Smooth muscle cell (in vitro differentiated cells): ENCODE data around the gene POLRMT. TPM values are rescaled to one million over a fixed set of nuclear protein-coding genes. Genes with fewer than 3 reads are reported as not detected.

Source experiments
- DNase-seq: peaks from one replicate; lab custom pipeline; 2025; ENCODE audit not compliant: unreplicated experiment; lab: John Stamatoyannopoulos, UW
- H2AFZ ChIP-seq: fragments of 200-600 bp; sonication (generic); 2 replicates; pipeline ENCODE4 v1.6.0; 2016; ENCODE audit warnings: antibody characterized with exemption, low read depth, mild to moderate bottlenecking
- H3F3A ChIP-seq: fragments of 200-600 bp; sonication (generic); 2 replicates; pipeline ENCODE4 v1.6.0; 2017; ENCODE audit warnings: antibody characterized with exemption, low read depth
- H3K27ac ChIP-seq: fragments of 200-600 bp; sonication (generic); 2 replicates; pipeline ENCODE4 v1.5.1; 2016; ENCODE audit warnings: low read depth, mild to moderate bottlenecking
- H3K27me3 ChIP-seq: fragments of 200-600 bp; sonication (generic); 2 replicates; pipeline ENCODE4 v1.6.1; 2016; ENCODE audit warnings: low read depth, mild to moderate bottlenecking
- H3K36me3 ChIP-seq: fragments of 200-600 bp; sonication (generic); 2 replicates; pipeline ENCODE4 v1.5.1; 2016; ENCODE audit warnings: low read depth
- H3K4me1 ChIP-seq: fragments of 200-600 bp; sonication (generic); 2 replicates; pipeline ENCODE4 v1.5.1; 2016; ENCODE audit warnings: low read depth
- H3K4me2 ChIP-seq: fragments of 200-600 bp; sonication (generic); 2 replicates; pipeline ENCODE4 v1.6.0; 2016; ENCODE audit warnings: mild to moderate bottlenecking
- H3K4me3 ChIP-seq: fragments of 200-600 bp; sonication (generic); 2 replicates; pipeline ENCODE4 v1.5.1; 2016; ENCODE audit warnings: mild to moderate bottlenecking
- H3K79me2 ChIP-seq: fragments of 200-600 bp; sonication (generic); 2 replicates; pipeline ENCODE4 v1.6.0; 2016; ENCODE audit warnings: low read depth, mild to moderate bottlenecking
- H3K9ac ChIP-seq: fragments of 200-600 bp; sonication (generic); 2 replicates; pipeline ENCODE4 v1.6.0; 2016; ENCODE audit warnings: low read depth
- H3K9me3 ChIP-seq: fragments of 200-600 bp; sonication (generic); replicated peaks from 2 replicates; pipeline ENCODE4 v1.5.1; 2016; ENCODE audit warnings: low read depth
- H4K20me1 ChIP-seq: fragments of 200-600 bp; sonication (generic); 2 replicates; pipeline ENCODE4 v1.6.0; 2016; ENCODE audit warnings: low read depth
- CTCF ChIP-seq: fragments of 200-600 bp; sonication (generic); IDR thresholded peaks from 2 replicates; pipeline ENCODE4 v1.5.1; 2017; ENCODE audit warnings: borderline replicate concordance, mild to moderate bottlenecking, antibody characterized with exemption; ENCODE audit not compliant: insufficient read depth, poor library complexity, severe bottlenecking
- WGBS: methylation state at CpG from one replicate; pipeline ENCODE4 v1.1.7; 2016; ENCODE audit warnings: low lambda C conversion rate; 5-methylcytosine and 5-hydroxymethylcytosine counted together
- polyA plus RNA-seq: library from polyadenylated mRNA; unstranded; fragments of >200 nt; fragmentation: Nextera tagmentation; extraction: Ambion mirVana; gene quantifications from 2 replicates; pipeline ENCODE4 v1.2.1, GENCODE V29; 2016
- total RNA-seq: library from RNA; depleted of rRNA; stranded (reverse); fragments of >200 nt; gene quantifications from 2 replicates; pipeline ENCODE4 v1.2.3, GENCODE V29; 2014

Gene POLRMT
- total and polyA plus RNA-seq, 2 experiments from 2014 or later: 23.8 to 74.2 TPM

- no peak overlapping the region for H3K9ac ChIP-seq
- whole genome bisulfite sequencing: 94% methylated on average over 40 of the region's 40 CpGs
- TF ChIP-seq CTCF: no peak
- no peaks in the 10 kb centered on the region for H3K4me1 ChIP-seq
- no peaks in the 10 kb centered on the region for H3K36me3 ChIP-seq
- H4K20me1 ChIP-seq: peaks cover 81% of the 10 kb centered on the region
- no peaks in the 10 kb centered on the region for H3F3A ChIP-seq
- H3K79me2 ChIP-seq: peaks cover 40% of the 10 kb centered on the region
- no peak overlapping the region for H2AFZ ChIP-seq
- no peaks in the 10 kb centered on the region for H3K9me3 ChIP-seq
- no peak overlapping the region for H3K4me3 ChIP-seq
- DNase-seq: no peak
- no peak overlapping the region for H3K27ac ChIP-seq
- no peaks in the 10 kb centered on the region for H3K27me3 ChIP-seq
- no peak overlapping the region for H3K4me2 ChIP-seq
Observed at GRCh38 chr19:581399-582111, 51.8 kb downstream of the POLRMT start.

- peaks cover 52% of the 10 kb centered on the region for H3K79me2 ChIP-seq
- H3K4me2 ChIP-seq: no peak overlapping the region
- H3K9ac ChIP-seq: no peak overlapping the region
- TF ChIP-seq CTCF: no peak
- peaks cover 7% of the 10 kb centered on the region for H3K4me1 ChIP-seq
- H4K20me1 ChIP-seq: peaks cover 93% of the 10 kb centered on the region
- no peak for DNase-seq
- H3K9me3 ChIP-seq: no peaks in the 10 kb centered on the region
- H3K27me3 ChIP-seq: no peaks in the 10 kb centered on the region
- 94% methylated on average over 22 of the region's 22 CpGs for WGBS
- H3K4me3 ChIP-seq: no peak overlapping the region
- no peak overlapping the region for H2AFZ ChIP-seq
- no peaks in the 10 kb centered on the region for H3K36me3 ChIP-seq
- no peaks in the 10 kb centered on the region for H3F3A ChIP-seq
- H3K27ac ChIP-seq: no peak overlapping the region
Observed at GRCh38 chr19:580274-580835, 53.0 kb downstream of the POLRMT start.

- peaks cover 13% of the 10 kb centered on the region for H3K4me1 ChIP-seq
- no peak for DNase-seq
- no peak overlapping the region for H3K4me3 ChIP-seq
- no peaks in the 10 kb centered on the region for H3K9me3 ChIP-seq
- H3K79me2 ChIP-seq: peaks cover 58% of the 10 kb centered on the region
- H3F3A ChIP-seq: no peaks in the 10 kb centered on the region
- no peak overlapping the region for H3K4me2 ChIP-seq
- H4K20me1 ChIP-seq: peaks cover 98% of the 10 kb centered on the region
- 91% methylated on average over 11 of the region's 11 CpGs for WGBS
- H3K9ac ChIP-seq: no peak overlapping the region
- no peaks in the 10 kb centered on the region for H3K27me3 ChIP-seq
- no peak overlapping the region for H3K27ac ChIP-seq
- no peak overlapping the region for H2AFZ ChIP-seq
- no peak for TF ChIP-seq CTCF
- H3K36me3 ChIP-seq: no peaks in the 10 kb centered on the region
Observed at GRCh38 chr19:579842-580155, 53.5 kb downstream of the POLRMT start.
